Posterior cingulate gyrus (tissue), 11 donors: Measurements from ENCODE around the gene DOCK8.
A peak's percentile ranks its signal among the peaks of the same experiment; 100 is the strongest.
"Not testable (repeated sequence)": the region's sequence is repeated elsewhere in the genome, so short reads cannot be mapped to it uniquely, and the experiment has no call there.

ENCODE experiments used
- DNase-seq, 10 donors: peaks; one replicate each; pipeline versions ENCODE4 v3.0.0 to v3.0.0-alpha.2; 2020 to 2021; ENCODE audit warnings: mixed read lengths in 3 of 10
- intact Hi-C: fragments of 100-400 bp; cut with DNase I; formaldehyde crosslinking; loops from one replicate; pipeline ENCODE4 v1.15.1; 2023

DOCK8 gene

GRCh38 chr9:214648-215493, at the start of gene DOCK8:
DOCK8 (plus strand) TSS chr9:214865; CDS start chr9:214977, 112 bp downstream.
- peak in 4 of 10 donors; percentile 16 to 86 (median 66) for DNase-seq
- intact Hi-C loops, result no loop called here

- intact Hi-C loops, DNase-seq: not testable (repeated sequence)
These were observed 44.9 kb upstream of the DOCK8 start for GRCh38 chr9:169757-170156.

GRCh38 chr9:178140-178825, 36.4 kb upstream of the DOCK8 start:
- intact Hi-C loops, result not testable (repeated sequence)
- DNase-seq, result peak in 1 of 10 donors; percentile 43

- DNase-seq, result peak in 6 of 10 donors; percentile 21 to 94 (median 36)
- intact Hi-C loops, result not testable (repeated sequence)
These were observed 35.7 kb upstream of the DOCK8 start, which contains the start of gene ZNG1A for GRCh38 chr9:178970-179383. ZNG1A (minus strand) TSS chr9:179056; CDS start chr9:178969, 87 bp downstream.

- intact Hi-C loops, DNase-seq: not testable (repeated sequence)
These were observed 15.1 kb upstream of the DOCK8 start for GRCh38 chr9:199601-200000.

- intact Hi-C loops, result no loop called here
- no peak for DNase-seq
These were observed 8.2 kb upstream of the DOCK8 start for GRCh38 chr9:206481-206880.

GRCh38 chr9:209143-209758, 5.4 kb upstream of the DOCK8 start:
- intact Hi-C loops, result no loop called here
- DNase-seq, result peak in 2 of 10 donors; percentile 35 to 73

GRCh38 chr9:211036-211435, 3.6 kb upstream of the DOCK8 start:
- intact Hi-C loops, result no loop called here

GRCh38 chr9:211557-211956, 3.1 kb upstream of the DOCK8 start:
- intact Hi-C loops, result no loop called here
- DNase-seq, result no peak

More at GRCh38 chr9:211036-211435, 3.6 kb upstream of the DOCK8 start:
- no peak for DNase-seq

- DNase-seq, result no peak
- intact Hi-C loops, result no loop called here
These were observed 2.4 kb upstream of the DOCK8 start for GRCh38 chr9:212297-212696.

GRCh38 chr9:213901-214300, 764 bp upstream of the DOCK8 start:
- intact Hi-C loops, DNase-seq: not testable (repeated sequence)

- no peak for DNase-seq
- intact Hi-C loops, result no loop called here
These were observed 366 bp upstream of the DOCK8 start for GRCh38 chr9:214351-214647.

GRCh38 chr9:215631-216155, 1.0 kb downstream of the DOCK8 start:
- DNase-seq, result no peak
- intact Hi-C loops, result no loop called here

- intact Hi-C loops, result no loop called here
- DNase-seq, result no peak
These were observed 2.2 kb downstream of the DOCK8 start for GRCh38 chr9:216866-217265.

- DNase-seq, result no peak
- intact Hi-C loops, result no loop called here
These were observed 3.3 kb downstream of the DOCK8 start for GRCh38 chr9:217950-218349.

- intact Hi-C loops, result not testable (repeated sequence)
These were observed 4.4 kb downstream of the DOCK8 start for GRCh38 chr9:219036-219435.

GRCh38 chr9:219670-220365, 5.2 kb downstream of the DOCK8 start:
- intact Hi-C loops, result no loop called here
- no peak for DNase-seq

More at GRCh38 chr9:219036-219435, 4.4 kb downstream of the DOCK8 start:
- peak in 2 of 10 donors; percentile 59 to 67 for DNase-seq

GRCh38 chr9:221989-222776, 7.5 kb downstream of the DOCK8 start:
- intact Hi-C loops, result no loop called here
- no peak for DNase-seq

- intact Hi-C loops, result no loop called here
These were observed 8.5 kb downstream of the DOCK8 start for GRCh38 chr9:223152-223551.

GRCh38 chr9:224026-224425, 9.4 kb downstream of the DOCK8 start:
- intact Hi-C loops, result no loop called here
- no peak for DNase-seq

More at GRCh38 chr9:223152-223551, 8.5 kb downstream of the DOCK8 start:
- DNase-seq, result no peak
